Subcutaneous preadipocyte (primary cell): ENCODE results near the gene C22orf31. TPM values are rescaled to one million over a fixed set of nuclear protein-coding genes. Genes with fewer than 3 reads are reported as not detected.

Experiments
- total RNA-seq: library from RNA; depleted of rRNA; stranded (reverse); fragments of >200 nt; gene quantifications from 2 replicates; pipeline ENCODE4 v1.2.3, GENCODE V29; 2012

Gene C22orf31
- total RNA-seq, result not detected in 2 replicates

DNA sequence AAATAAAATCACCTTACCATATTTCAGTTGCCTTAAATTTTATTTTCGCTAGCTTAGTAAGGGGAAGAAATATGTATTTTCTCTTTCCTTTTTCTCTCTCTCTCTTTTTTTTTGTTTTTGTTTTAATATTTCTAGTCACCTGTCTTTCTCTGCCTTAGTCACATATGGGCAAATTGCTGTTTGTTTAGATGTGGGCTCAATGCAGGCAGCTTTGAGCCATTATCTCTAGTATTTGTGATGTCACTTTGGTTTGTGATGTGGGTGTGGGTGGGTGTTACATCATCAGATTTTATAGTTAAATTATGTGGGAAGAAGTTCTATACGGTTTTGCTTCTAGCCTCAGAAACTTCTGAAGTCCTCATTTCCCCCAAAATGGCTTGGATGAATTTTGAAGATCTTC, at the start of gene C22orf31:
C22orf31 (minus strand) TSS at position 59 of the 400 bp plus-strand sequence; CDS start at position 20, 39 bp downstream.

DNA sequence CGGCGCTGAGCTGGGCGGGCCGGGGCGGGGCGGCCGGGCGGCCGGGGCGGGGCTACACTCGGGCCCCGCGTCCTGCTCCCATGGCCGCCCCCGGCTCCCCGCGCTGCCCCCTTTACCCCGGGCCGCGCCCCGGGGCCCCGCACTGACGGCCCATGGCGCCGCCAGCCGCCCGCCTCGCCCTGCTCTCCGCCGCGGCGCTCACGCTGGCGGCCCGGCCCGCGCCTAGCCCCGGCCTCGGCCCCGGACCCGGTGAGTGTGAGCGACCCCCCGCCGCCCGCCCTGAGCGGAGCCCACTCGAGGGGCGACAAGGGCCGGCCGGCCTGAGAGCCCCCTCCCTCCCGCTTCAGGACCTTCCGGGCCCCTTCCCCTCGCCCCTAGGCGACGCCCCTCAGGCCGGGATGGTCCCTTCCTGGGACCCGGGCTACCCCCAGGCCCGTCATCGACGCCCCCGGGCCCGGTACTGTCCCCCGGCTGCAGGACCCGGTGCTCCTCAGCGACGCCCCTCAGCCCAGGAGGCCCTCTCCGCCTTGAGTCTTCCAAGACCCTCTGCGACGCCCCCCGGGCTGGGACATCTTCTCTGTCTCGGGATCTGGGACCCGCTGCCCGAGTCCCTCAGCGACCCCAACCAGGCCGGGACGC, 11.5 kb upstream of the C22orf31 start, which contains the start of gene KREMEN1:
KREMEN1 (plus strand) TSS at position 57 of the 639 bp plus-strand sequence; CDS start at position 153, 96 bp downstream.

Other genes starting within 250 kb of the C22orf31 start
- 5.9 and 8.2 TPM in 2 replicates for gene ZNRF3, start 178.3 kb downstream of the C22orf31 start, total RNA-seq
- 4.7 and 5.9 TPM in 2 replicates for gene KREMEN1, start 11.2 kb upstream of the C22orf31 start, total RNA-seq
- gene EMID1, start 144.1 kb upstream of the C22orf31 start, total RNA-seq, result under 0.01 TPM in 1 of 2 replicates, not detected in the other
- 17.3 and 19.4 TPM in 2 replicates for gene RHBDD3, start 206.2 kb upstream of the C22orf31 start, total RNA-seq
- 168 and 217 TPM in 2 replicates for gene EWSR1, start 206.4 kb upstream of the C22orf31 start, total RNA-seq
- 11.0 and 12.3 TPM in 2 replicates for gene GAS2L1, start 244.8 kb upstream of the C22orf31 start, total RNA-seq